ENCODE data around the gene RANBP3L. TPM values are rescaled to one million over a fixed set of nuclear protein-coding genes. Genes with fewer than 3 reads are reported as not detected.

Gene RANBP3L
- total RNA-seq, 1 donor from 2014 or later: not detected

- Histone ChIP-seq H3K9me3 (ENCODE audit: insufficient read depth, low read depth, low read length) (no peaks in the 10 kb centered on the region), H3K9ac (ENCODE audit: low read length) (no peak overlapping the region), H2AFZ (ENCODE audit: low read depth, low read length) (no peak overlapping the region), H3K4me3 (ENCODE audit: insufficient read depth, low read depth, low read length) (no peak overlapping the region), H3K79me2 (ENCODE audit: insufficient read depth, low read length) (no peaks in the 10 kb centered on the region), H3K27ac (ENCODE audit: low read depth, low read length) (no peak overlapping the region), H3K4me1 (ENCODE audit: insufficient read depth, low read length) (no peaks in the 10 kb centered on the region), H4K20me1 (ENCODE audit: insufficient read depth, low read length) (no peaks in the 10 kb centered on the region), H3K36me3 (ENCODE audit: insufficient read depth, low read length) (peaks cover 6% of the 10 kb centered on the region), H3K4me2 (ENCODE audit: low read length) (no peak overlapping the region), H3K27me3 (ENCODE audit: insufficient read depth, low read length) (no peaks in the 10 kb centered on the region)
- DNase-seq (ENCODE audit: low read depth): peak; percentile 8
- Mint-ChIP-seq H3K27me3 (ENCODE audit: low read depth, unreplicated experiment) (no peaks in the 10 kb centered on the region), H3K9me3 (ENCODE audit: unreplicated experiment) (no peaks in the 10 kb centered on the region), H3K4me3 (ENCODE audit: unreplicated experiment) (no peak overlapping the region), H3K36me3 (ENCODE audit: low read depth, unreplicated experiment) (peaks cover 4% of the 10 kb centered on the region), H3K27ac (ENCODE audit: unreplicated experiment) (no peak overlapping the region), H3K4me1 (ENCODE audit: low read depth, unreplicated experiment) (no peaks in the 10 kb centered on the region)
- TF ChIP-seq CTCF (IDR thresholded peaks at IDR 0.05; ENCODE audit: insufficient read depth, low read depth, low read length): no peak
- TF ChIP-seq EZH2 (IDR thresholded peaks at IDR 0.05; ENCODE audit: insufficient read depth, low read length): no peak
- no peak for FAIRE-seq
These were observed 92.0 kb downstream of the RANBP3L start for GRCh38 chr5:36209664-36210063.

- Histone ChIP-seq H3K4me2 (ENCODE audit: low read length) (no peak overlapping the region), H3K27ac (ENCODE audit: low read depth, low read length) (no peak overlapping the region), H2AFZ (ENCODE audit: low read depth, low read length) (no peak overlapping the region), H4K20me1 (ENCODE audit: insufficient read depth, low read length) (no peaks in the 10 kb centered on the region), H3K9ac (ENCODE audit: low read length) (no peak overlapping the region), H3K27me3 (ENCODE audit: insufficient read depth, low read length) (no peaks in the 10 kb centered on the region), H3K36me3 (ENCODE audit: insufficient read depth, low read length) (peaks cover 6% of the 10 kb centered on the region), H3K4me1 (ENCODE audit: insufficient read depth, low read length) (no peaks in the 10 kb centered on the region), H3K9me3 (ENCODE audit: insufficient read depth, low read depth, low read length) (no peaks in the 10 kb centered on the region), H3K4me3 (ENCODE audit: insufficient read depth, low read depth, low read length) (no peak overlapping the region), H3K79me2 (ENCODE audit: insufficient read depth, low read length) (no peaks in the 10 kb centered on the region)
- FAIRE-seq: peak; percentile 52
- H3K4me3 Mint-ChIP-seq (ENCODE audit: unreplicated experiment): no peak overlapping the region
- no peaks in the 10 kb centered on the region for H3K9me3 Mint-ChIP-seq (ENCODE audit: unreplicated experiment)
- H3K27ac Mint-ChIP-seq (ENCODE audit: unreplicated experiment): no peak overlapping the region
- H3K27me3 Mint-ChIP-seq (ENCODE audit: low read depth, unreplicated experiment): no peaks in the 10 kb centered on the region
- DNase-seq (ENCODE audit: low read depth): no peak
- TF ChIP-seq EZH2 (IDR thresholded peaks at IDR 0.05; ENCODE audit: insufficient read depth, low read length): no peak
- no peak for TF ChIP-seq CTCF (IDR thresholded peaks at IDR 0.05; ENCODE audit: insufficient read depth, low read depth, low read length)
- peaks cover 4% of the 10 kb centered on the region for H3K36me3 Mint-ChIP-seq (ENCODE audit: low read depth, unreplicated experiment)
- no peaks in the 10 kb centered on the region for H3K4me1 Mint-ChIP-seq (ENCODE audit: low read depth, unreplicated experiment)
These were observed 92.9 kb downstream of the RANBP3L start for GRCh38 chr5:36208786-36209185.

- Histone ChIP-seq H3K27ac (ENCODE audit: low read depth, low read length) (no peak overlapping the region), H2AFZ (ENCODE audit: low read depth, low read length) (no peak overlapping the region), H3K36me3 (ENCODE audit: insufficient read depth, low read length) (no peaks in the 10 kb centered on the region), H3K4me2 (ENCODE audit: low read length) (no peak overlapping the region), H3K27me3 (ENCODE audit: insufficient read depth, low read length) (no peaks in the 10 kb centered on the region), H3K9me3 (ENCODE audit: insufficient read depth, low read depth, low read length) (no peaks in the 10 kb centered on the region), H3K79me2 (ENCODE audit: insufficient read depth, low read length) (no peaks in the 10 kb centered on the region), H4K20me1 (ENCODE audit: insufficient read depth, low read length) (no peaks in the 10 kb centered on the region), H3K9ac (ENCODE audit: low read length) (no peak overlapping the region), H3K4me3 (ENCODE audit: insufficient read depth, low read depth, low read length) (no peak overlapping the region), H3K4me1 (ENCODE audit: insufficient read depth, low read length) (no peaks in the 10 kb centered on the region)
- TF ChIP-seq EZH2 (IDR thresholded peaks at IDR 0.05; ENCODE audit: insufficient read depth, low read length) (no peak), CTCF (IDR thresholded peaks at IDR 0.05; ENCODE audit: insufficient read depth, low read depth, low read length) (no peak)
- FAIRE-seq (no peak), DNase-seq (ENCODE audit: low read depth) (peak; percentile 10)
- H3K4me1 Mint-ChIP-seq (ENCODE audit: low read depth, unreplicated experiment): peaks cover 2% of the 10 kb centered on the region
- H3K27me3 Mint-ChIP-seq (ENCODE audit: low read depth, unreplicated experiment): no peaks in the 10 kb centered on the region
- peaks cover 4% of the 10 kb centered on the region for H3K36me3 Mint-ChIP-seq (ENCODE audit: low read depth, unreplicated experiment)
- H3K4me3 Mint-ChIP-seq (ENCODE audit: unreplicated experiment): no peak overlapping the region
- no peak overlapping the region for H3K27ac Mint-ChIP-seq (ENCODE audit: unreplicated experiment)
- no peaks in the 10 kb centered on the region for H3K9me3 Mint-ChIP-seq (ENCODE audit: unreplicated experiment)
These were observed 94.8 kb downstream of the RANBP3L start for GRCh38 chr5:36206913-36207312.
